ENCODE measurements around the gene THSD7A.

DNA sequence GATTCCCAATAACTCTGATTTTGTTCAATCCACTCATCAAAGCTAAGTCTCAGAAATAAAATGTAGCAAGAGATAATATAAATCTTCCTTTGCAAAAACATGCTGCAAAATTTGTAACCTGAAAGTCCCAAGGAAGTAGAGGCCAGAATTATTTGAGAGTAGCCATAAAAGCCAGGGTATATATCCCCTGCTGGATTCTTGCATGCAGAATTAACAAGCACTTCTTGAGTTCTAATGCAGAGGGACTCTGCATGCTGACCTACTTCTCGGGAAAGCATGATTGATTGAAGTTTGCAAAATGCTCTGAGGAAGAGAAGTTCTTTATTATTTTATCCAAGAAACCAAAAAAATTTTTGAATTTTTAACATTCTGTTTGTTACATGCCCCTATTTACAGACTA is 121.6 kb downstream of the THSD7A start:
- TF ChIP-seq POLR2A (IDR thresholded peaks at IDR 0.05), result no peak
- TF ChIP-seq, protein P1, sequence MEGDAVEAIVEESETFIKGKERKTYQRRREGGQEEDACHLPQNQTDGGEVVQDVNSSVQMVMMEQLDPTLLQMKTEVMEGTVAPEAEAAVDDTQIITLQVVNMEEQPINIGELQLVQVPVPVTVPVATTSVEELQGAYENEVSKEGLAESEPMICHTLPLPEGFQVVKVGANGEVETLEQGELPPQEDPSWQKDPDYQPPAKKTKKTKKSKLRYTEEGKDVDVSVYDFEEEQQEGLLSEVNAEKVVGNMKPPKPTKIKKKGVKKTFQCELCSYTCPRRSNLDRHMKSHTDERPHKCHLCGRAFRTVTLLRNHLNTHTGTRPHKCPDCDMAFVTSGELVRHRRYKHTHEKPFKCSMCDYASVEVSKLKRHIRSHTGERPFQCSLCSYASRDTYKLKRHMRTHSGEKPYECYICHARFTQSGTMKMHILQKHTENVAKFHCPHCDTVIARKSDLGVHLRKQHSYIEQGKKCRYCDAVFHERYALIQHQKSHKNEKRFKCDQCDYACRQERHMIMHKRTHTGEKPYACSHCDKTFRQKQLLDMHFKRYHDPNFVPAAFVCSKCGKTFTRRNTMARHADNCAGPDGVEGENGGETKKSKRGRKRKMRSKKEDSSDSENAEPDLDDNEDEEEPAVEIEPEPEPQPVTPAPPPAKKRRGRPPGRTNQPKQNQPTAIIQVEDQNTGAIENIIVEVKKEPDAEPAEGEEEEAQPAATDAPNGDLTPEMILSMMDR (IDR thresholded peaks at IDR 0.05), result no peak

All from lower leg skin (tissue), 3 donors.